ENCODE measurements around the gene CRISP1.
"Not testable (repeated sequence)": the region's sequence is repeated elsewhere in the genome, so short reads cannot be mapped to it uniquely, and the experiment has no call there.

Gene CRISP1

DNA sequence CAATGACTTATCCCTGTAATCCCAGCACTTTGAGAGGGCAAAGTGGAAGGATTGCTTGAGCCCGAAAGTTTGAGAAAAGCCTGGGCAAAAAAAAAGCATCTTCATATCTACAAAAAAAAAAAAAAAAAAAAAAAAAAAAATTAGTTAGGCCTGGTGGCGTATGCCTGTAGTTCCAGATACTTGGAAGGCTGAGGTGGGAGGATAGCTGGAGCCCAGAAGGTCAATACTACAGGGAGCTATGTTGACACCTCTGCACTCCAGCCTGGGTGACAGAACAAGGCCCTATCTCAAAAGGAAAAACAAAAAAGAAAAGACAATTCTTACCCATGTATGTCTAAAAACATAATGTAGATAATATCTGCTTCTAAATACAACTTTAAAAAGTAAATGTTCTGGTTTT is 27.2 kb downstream of the CRISP1 start:
- no peak for DNase-seq

DNA sequence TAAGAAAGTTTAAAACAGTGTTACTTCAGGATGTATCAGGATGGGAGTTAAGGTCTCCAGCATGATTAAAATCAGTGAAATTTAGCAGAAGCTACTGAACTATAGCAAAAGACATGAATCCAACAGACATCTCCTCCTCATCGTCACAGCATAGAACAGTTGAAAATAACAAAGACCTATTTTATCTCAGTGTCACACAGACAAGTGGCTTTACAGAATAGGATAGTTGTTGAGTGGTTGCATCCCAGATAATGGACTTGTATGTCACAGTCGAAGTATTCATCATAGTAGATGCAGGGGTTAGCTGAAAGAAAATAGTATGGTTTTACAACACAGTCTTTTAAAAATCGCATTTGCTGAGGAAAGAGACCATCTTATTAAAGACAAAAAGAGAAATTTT is 31.2 kb downstream of the CRISP1 start:
- no peak for DNase-seq

- no peak for DNase-seq
These were observed 32.9 kb downstream of the CRISP1 start for GRCh38 chr6:49833386-49833785.

DNA sequence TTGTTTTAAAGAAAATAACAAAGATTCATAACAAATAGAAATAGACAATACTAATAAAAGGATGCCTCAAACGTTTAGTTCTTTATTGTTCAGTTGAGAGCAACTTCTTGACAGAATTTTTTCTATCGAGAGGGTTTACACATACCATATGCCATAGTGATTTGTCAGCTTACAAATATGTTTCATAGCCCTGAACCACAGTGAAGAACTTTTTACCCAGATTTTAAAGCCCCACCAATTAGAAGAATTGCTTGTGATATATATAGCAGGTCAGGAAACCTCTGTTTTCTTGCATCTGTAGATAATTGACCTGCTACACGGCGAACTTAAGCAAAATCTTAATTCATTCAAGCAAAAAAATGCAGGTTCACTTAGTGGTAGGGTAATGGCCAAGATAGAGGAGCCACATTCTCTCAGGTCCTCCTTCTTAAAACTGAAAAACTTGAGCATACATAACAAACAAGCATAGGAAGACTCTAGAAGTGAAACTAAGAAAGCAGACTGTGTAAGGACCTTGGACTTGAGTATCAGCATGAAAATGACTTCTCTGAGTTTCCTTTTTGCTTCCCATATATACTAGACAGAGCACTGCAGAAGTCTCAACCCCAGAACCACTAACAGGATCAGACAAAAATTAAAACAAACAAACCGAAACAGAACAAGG is 39.5 kb downstream of the CRISP1 start:
- DNase-seq, result no peak

GRCh38 chr6:49815166-49815565 is 51.2 kb downstream of the CRISP1 start:
- no peak for DNase-seq

- DNase-seq, result no peak
These were observed 53.1 kb downstream of the CRISP1 start for GRCh38 chr6:49813248-49813647.

- no peak for DNase-seq
These were observed 60.2 kb downstream of the CRISP1 start for GRCh38 chr6:49806145-49806544.

DNA sequence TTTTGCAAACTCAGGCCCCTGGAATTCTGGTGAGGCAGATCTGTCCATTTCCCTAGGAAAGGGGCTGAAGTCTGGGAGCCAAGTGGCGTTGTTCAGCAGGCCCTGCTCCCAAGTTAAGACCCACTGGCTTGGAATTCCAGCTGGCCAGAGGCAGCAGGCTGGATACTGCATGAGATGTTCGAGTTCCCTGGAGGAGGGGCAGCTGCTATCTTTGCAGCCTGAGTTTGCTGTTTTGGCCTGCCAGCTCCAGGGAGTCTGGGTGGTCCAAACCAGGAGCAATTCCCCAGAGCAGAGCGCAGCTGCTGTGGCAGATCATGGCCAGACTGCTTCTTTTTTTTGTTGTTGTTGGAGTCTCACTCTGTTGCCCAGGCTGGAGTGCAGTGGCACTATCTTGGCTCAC is 61.1 kb downstream of the CRISP1 start:
- no peak for DNase-seq

DNA sequence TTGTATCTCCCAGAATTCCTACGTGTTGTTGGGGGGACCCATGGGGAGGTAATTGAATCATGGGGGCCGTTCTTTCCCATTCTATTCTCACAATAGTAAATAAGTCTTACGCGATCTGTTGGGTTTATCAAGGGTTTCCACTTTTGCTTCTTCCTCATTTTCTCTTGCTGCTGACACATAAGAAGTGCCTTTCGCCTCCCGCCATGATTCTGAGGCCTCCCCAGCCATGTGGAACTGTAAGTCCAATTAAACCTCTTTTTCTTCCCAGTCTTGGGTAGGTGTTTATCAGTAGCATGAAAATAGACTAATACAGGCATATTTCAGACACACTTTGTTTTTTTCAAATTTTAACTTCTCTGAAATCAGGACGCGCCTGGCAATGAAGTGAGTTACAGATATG is 64.8 kb downstream of the CRISP1 start:
- DNase-seq, result no peak

DNA sequence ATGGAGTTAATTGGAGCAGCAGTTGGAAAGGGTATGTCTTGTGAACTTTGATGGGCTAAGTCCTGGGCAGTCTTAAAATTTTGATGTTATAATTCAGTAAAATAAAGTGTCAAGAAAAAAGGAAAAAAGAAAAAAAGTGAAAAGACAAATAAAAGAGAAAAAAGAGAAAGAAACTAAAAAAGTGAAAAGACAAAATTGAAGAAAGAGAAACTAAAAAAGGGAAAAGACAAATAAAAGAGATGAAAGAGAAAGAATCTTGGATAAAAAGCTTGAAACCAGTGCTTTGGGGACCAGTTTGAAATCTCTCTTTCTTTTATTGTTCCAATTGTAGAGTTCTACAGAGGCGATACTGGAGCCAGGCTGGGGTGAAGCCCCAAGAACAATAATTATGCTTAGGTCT is 67.2 kb downstream of the CRISP1 start:
- no peak for DNase-seq

DNA sequence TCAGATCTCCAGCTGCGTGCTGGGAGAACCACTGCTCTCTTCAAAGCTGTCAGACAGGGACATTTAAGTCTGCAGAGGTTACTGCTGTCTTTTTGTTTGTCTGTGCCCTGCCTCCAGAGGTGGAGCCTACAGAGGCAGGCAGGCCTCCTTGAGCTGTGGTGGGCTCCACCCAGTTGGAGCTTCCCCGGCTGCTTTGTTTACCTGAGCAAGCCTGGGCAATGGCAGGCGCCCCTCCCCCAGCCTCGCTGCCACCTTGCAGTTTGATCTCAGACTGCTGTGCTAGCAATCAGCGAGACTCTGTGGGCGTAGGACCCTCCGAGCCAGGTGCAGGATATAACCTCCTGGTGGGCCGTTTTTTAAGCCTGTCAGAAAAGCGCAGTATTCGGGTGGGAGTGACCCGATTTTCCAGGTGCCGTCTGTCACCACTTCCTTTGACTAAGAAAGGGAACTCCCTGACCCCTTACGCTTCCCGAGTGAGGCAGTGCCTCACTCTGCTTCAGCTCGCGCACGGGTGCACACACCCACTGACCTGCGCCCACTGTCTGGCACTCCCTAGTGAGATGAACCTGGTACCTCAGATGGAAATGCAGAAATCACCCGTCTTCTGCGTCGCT is 69.4 kb downstream of the CRISP1 start:
- DNase-seq, result not testable (repeated sequence)

DNA sequence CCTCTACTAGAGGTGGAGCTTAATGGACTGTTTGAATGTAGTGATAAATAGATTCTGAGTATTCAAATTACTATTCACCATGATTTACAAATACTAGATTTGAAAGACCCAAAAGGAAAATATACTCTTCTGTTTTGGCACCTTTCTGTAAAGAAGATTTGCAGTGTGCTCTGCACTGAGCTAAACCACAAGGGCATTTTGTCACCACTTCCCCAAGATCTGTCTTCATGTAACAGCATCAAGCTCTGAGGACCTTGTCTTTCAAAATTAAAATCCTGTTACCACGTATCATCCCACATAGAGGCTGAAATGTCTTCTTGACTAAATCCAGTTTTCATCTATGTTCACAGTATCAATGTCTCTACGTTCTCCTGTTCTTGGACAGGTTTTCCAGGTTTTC is 76.0 kb downstream of the CRISP1 start:
- DNase-seq, result no peak

GRCh38 chr6:49787176-49787575 is 79.2 kb downstream of the CRISP1 start, which contains the start of gene PGK2:
Gene PGK2 (minus strand): TSS chr6:49787285. CDS start chr6:49787187, 98 bp downstream.
- DNase-seq, result no peak

- no peak for DNase-seq
These were observed 82.1 kb downstream of the CRISP1 start for GRCh38 chr6:49784272-49784671.

All from NCI-H2029 (cell line).